ENCODE measurements around the gene MLLT1.
"Not testable (repeated sequence)": the region's sequence is repeated elsewhere in the genome, so short reads cannot be mapped to it uniquely, and the experiment has no call there.

Gene MLLT1, protein sequence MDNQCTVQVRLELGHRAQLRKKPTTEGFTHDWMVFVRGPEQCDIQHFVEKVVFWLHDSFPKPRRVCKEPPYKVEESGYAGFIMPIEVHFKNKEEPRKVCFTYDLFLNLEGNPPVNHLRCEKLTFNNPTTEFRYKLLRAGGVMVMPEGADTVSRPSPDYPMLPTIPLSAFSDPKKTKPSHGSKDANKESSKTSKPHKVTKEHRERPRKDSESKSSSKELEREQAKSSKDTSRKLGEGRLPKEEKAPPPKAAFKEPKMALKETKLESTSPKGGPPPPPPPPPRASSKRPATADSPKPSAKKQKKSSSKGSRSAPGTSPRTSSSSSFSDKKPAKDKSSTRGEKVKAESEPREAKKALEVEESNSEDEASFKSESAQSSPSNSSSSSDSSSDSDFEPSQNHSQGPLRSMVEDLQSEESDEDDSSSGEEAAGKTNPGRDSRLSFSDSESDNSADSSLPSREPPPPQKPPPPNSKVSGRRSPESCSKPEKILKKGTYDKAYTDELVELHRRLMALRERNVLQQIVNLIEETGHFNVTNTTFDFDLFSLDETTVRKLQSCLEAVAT

DNA sequence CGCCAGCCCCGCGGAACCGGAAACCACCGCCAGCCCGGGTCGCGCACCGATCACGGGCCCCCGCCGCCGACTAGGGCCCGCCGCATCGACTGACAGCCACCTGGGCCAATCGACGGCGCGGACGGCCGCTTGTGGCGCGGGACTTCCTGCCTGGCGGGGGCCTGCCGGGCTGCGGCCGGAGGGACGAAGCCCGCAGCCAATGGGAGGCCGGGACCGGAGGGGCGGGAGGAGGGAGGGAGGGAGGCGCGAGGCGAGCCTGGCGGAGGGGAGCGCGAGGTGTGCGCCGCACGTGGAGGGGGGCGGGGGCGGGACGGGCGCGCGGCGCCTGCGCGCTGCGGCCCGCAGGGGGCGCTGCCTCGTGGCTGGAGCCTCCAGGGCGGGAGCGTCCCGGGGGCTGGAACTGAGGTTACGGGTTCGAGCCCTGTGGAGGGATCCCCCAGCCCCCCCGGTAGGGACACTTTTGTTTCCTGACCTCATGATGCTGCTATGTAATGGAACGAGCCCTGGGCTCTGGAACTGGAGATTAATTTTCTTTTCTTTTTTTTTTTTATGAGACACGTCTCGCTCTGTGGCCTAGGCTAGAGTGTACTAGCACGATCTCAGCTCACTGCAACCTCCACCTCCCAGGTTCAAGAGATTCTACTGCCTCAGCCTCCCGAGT is at the start of gene MLLT1:
MLLT1 (minus strand) TSS at position 45 of the 661 bp plus-strand sequence. CDS start 191 bp downstream, outside the sequence.
- DNase-seq = peak; percentile 97

DNA sequence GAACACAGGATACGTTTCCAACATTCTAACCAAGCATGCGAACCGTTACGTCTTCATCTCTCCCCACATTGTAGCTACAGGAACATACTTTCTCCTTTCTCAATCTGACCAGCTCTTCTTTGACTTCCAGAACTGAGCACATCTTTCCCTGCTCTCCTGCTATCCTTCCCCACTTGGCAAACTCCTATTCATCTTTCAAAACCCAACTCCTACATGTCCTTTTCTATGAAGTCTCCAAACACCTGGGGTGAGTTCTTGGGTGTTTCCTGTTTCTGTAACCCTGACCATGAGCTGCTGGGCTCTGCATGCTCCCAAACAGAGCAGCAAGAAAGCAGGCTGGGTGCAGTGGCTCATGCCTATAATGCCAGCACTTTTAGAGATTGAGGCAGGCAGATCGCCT is 47.0 kb upstream of the MLLT1 start:
- no peak for DNase-seq

- DNase-seq = no peak
Observed at GRCh38 chr19:6325614-6326013, 45.8 kb upstream of the MLLT1 start.

DNA sequence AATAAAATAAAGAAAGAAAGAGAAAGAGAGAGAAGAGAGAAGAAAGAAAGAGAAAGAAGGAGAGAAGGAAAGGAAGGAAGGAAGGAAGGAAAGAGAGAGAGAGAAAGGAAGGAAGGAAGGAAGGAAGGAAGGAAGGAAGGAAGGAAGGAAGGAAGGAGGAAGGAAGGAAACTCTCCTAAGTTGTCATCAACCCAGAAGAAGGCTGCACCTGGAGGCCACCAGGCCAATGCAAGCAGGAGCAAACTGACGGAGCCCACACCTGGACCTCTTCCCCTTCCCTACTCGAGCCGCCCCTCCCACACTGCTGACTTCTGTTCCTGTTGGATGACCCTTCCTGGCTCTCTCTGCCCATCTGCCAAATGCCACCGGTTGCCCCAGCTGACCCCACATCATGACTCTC is 45.0 kb upstream of the MLLT1 start:
- DNase-seq = no peak

DNA sequence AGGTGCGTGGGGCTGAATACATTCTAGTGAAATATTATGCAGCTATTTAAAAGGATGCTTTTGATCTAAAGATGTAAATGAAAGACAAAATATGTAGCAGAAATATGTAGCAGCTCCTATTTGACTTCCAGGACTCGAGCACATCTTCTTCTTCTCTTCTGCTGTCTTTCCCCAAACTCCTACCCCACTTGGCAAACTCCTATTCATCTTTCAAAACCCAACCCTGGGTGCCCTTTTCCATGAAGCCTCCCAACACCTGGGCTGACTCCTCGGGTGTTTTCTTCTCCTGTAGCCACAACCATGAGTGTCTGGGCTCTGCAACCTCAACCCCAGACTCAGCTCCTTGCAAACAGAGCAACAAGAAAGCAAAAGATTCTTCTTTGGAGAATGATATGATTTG is 42.5 kb upstream of the MLLT1 start:
- DNase-seq = no peak

DNA sequence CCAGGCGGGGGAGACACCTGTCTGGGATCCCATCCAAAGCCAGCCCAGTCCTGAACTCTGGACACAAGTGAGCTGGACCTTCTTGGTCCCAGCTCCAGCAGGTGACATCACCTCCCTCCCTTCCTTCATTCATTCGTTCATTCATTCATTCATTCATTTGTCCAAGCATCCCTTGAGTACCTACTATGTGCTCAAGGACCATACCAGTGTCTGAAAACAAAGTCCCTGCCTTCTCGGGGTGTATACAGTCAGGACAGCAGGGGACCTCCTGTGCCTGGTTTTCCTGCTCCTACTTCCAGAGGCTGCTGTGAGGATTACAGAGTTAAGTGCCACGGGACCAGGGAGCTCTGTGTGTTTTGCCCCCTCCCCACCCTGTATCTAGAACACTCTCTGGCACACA is 39.6 kb upstream of the MLLT1 start:
- no peak for DNase-seq

DNA sequence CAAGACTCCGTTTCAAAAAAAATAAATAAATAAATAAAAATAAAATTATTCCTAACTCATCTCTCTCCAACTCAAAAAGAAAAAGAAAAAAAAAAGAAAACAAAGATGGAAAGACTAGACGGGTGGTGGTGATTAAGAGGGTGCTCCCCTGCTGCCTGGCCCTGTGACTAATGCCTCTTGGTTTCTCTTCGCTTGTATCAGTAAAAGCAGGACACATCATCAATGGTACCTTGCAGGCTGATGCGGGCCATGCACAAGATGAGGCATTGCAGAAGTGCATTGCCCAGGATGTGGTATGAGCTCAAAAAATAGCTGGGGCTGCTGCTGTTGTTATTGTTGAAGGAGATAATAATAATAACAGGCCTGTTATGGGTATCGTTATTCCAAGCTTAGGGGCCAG is 39.0 kb upstream of the MLLT1 start:
- no peak for DNase-seq

GRCh38 chr19:6315646-6316045 is 35.9 kb upstream of the MLLT1 start:
- not testable (repeated sequence) for DNase-seq

DNA sequence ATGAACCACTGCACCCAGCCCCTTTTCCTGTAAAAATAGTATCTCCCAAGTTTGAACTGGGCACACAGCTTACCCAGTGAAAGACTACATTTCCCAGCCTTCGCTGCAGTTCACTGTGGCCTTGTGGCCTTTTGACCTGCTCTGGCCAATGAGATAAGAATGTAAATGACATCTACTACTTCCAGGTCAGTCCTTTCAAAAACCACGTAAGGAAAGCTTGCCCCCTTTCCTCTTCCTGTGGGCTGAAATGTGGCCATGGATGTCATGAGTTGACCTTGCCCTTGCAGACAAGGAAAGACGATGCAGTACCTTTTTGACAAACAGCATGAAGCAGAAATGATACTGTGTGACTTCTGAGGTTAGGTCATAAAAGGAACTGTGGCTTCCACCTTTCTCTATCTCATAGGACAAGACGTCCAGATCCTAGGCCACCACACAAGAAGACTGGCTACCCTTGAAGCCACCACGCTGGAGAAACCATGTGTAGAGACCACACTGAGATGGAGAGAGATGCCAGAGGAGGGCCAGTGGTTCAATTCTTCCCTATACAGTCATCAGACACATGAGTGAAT is 33.7 kb upstream of the MLLT1 start:
- no peak for DNase-seq

- no peak for DNase-seq
Observed at GRCh38 chr19:6312018-6312417, 32.2 kb upstream of the MLLT1 start.

GRCh38 chr19:6298413-6298812 is 18.6 kb upstream of the MLLT1 start:
- no peak for DNase-seq

GRCh38 chr19:6297202-6297601 is 17.4 kb upstream of the MLLT1 start:
- DNase-seq = no peak

DNA sequence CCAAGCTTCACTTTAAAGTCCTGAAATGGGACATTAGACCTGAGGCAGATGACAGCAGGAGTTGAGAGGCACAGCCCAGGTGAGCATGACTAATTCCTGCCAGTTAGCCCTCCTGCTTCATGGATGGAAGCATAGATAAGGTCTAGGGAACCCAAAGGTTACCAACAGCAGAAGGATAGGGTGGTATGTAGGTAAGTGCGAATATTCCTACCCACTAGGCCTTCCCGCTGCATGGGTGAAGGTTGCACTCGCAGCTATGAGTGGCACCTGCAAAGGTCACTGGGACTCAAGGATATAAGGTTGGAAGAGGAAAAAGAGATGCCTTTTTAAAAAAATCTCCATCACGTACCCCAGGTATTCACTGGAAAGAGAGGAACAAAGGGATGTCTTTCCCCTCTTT is 12.2 kb upstream of the MLLT1 start:
- no peak for DNase-seq

- no peak for DNase-seq
Observed at GRCh38 chr19:6288737-6289136, 9.0 kb upstream of the MLLT1 start.

GRCh38 chr19:6287269-6287885 is 7.6 kb upstream of the MLLT1 start:
- DNase-seq = no peak

- DNase-seq = no peak
Observed at GRCh38 chr19:6286676-6287075, 6.9 kb upstream of the MLLT1 start.

GRCh38 chr19:6282393-6282792 is 2.6 kb upstream of the MLLT1 start:
- not testable (repeated sequence) for DNase-seq

DNA sequence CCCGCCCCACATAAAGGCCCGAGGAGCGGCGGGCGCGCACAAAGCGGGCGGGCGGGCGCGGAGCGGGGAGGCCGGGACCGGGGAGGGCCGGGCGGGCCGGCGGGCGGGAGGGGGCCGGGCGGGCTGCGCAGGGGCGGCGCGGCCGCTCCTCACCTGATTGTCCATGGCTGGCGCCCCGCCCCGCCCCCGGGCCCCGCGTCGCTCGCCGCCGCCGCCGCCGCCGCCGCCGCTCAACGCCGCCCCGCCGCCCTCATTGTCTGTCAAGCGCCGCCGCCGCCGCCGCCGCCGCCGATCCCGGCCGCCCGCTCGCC is 200 bp downstream of the MLLT1 start:
- no peak for DNase-seq

GRCh38 chr19:6278740-6279619 is 795 bp downstream of the MLLT1 start:
- no peak for DNase-seq

GRCh38 chr19:6278051-6278450 is 1.7 kb downstream of the MLLT1 start:
- no peak for DNase-seq

GRCh38 chr19:6276447-6276846 is 3.3 kb downstream of the MLLT1 start:
- no peak for DNase-seq

DNA sequence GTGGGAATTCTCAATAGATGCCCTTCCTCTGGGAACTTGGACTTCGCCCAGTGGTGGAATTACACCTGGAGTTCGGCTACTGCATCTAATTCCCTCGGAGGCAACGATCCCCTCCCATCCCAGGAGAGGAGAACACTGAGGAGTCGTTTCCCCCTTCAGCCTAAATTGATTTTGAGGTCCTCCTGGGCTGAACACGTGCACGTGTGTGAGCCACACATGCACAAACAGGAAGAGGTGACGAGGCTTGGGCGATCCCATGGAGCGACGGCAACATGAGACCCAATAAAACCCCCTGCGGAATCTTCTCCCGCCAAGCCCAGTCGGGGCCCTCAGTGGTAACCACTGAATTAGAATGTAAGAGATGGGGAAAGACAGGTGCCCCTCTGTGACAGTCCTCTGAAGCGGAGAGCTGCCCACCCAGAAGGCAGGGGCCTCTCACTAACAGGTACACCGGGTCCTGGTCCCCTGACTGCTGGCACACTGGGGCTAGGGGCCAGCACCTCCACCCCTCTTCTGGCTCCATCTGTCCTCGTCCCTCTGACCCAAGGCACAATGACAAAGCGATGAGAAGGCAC is 4.5 kb downstream of the MLLT1 start:
- DNase-seq = no peak

Measured in stimulated activated naive CD4-positive, alpha-beta T cell treated with Interleukin-2 at 50 U/mL for 16 hours (primary cell).